HepG2 (cell line): ENCODE measurements around the gene ZFP36L2. TPM values are rescaled to one million over a fixed set of nuclear protein-coding genes. Genes with fewer than 3 reads are reported as not detected.

Source experiments
- CEBPG ChIP-seq: IDR thresholded peaks from 2 replicates; pipeline ENCODE4 v1.6.1; 2016
- EEA1 ChIP-seq: sonication (generic); formaldehyde crosslinking; IDR thresholded peaks from 2 replicates; pipeline ENCODE4 v1.5.1; 2020; ENCODE audit warnings: mild to moderate bottlenecking, missing genetic modification reagents, borderline replicate concordance
- FOXM1 ChIP-seq: sonication (generic); formaldehyde crosslinking; IDR thresholded peaks from 2 replicates; pipeline ENCODE4 v1.5.0; 2020; ENCODE audit warnings: missing genetic modification reagents
- GATAD1 ChIP-seq: IDR thresholded peaks from 2 replicates; pipeline ENCODE4 v1.6.1; 2016; ENCODE audit warnings: missing genetic modification reagents, missing compliant biosample characterization
- NR2C2 ChIP-seq: sonication (generic); formaldehyde crosslinking; IDR thresholded peaks from 2 replicates; pipeline ENCODE4 v1.4.0; 2020; ENCODE audit warnings: missing genetic modification reagents, mild to moderate bottlenecking, moderate library complexity, borderline replicate concordance
- PAXIP1 ChIP-seq: sonication (generic); formaldehyde crosslinking; conservative IDR thresholded peaks from 2 replicates; pipeline ENCODE4 v1.4.0; 2020; ENCODE audit warnings: mild to moderate bottlenecking, missing genetic modification reagents, moderate library complexity
- PTBP1 ChIP-seq: fragments of 200-400 bp; formaldehyde crosslinking; IDR thresholded peaks from 2 replicates; pipeline ENCODE4 v1.6.1; 2018; ENCODE audit warnings: low read length, low read depth; ENCODE audit not compliant: poor library complexity, severe bottlenecking
- SALL1 ChIP-seq: sonication (generic); formaldehyde crosslinking; IDR thresholded peaks from 2 replicates; pipeline ENCODE4 v1.8.0; 2022; ENCODE audit warnings: mild to moderate bottlenecking, missing genetic modification reagents
- TAF1 ChIP-seq: sonication (generic); formaldehyde crosslinking; IDR thresholded peaks from 2 replicates; pipeline ENCODE4 v1.4.0; 2020; ENCODE audit warnings: missing genetic modification reagents
- TBL1XR1 ChIP-seq: fragments of 150-350 bp; IDR thresholded peaks from 2 replicates; pipeline ENCODE4 v1.6.1; 2014; ENCODE audit warnings: borderline replicate concordance, low read length; ENCODE audit not compliant: partially characterized antibody
- XBP1 ChIP-seq: sonication (generic); formaldehyde crosslinking; IDR thresholded peaks from 2 replicates; pipeline ENCODE4 v1.5.0; 2020; ENCODE audit warnings: missing genetic modification reagents
- ZBTB33 ChIP-seq: sonication (generic); formaldehyde crosslinking; IDR thresholded peaks from 2 replicates; pipeline ENCODE4 v1.4.0; 2020; ENCODE audit warnings: missing genetic modification reagents
- ZNF136 ChIP-seq: sonication (generic); formaldehyde crosslinking; IDR thresholded peaks from 2 replicates; pipeline ENCODE4 v1.8.1; 2022; ENCODE audit warnings: low read depth, mild to moderate bottlenecking, moderate library complexity, missing genetic modification reagents
- ZNF24 ChIP-seq: fragments of 450-650 bp; IDR thresholded peaks from 2 replicates; pipeline ENCODE4 v1.6.1; 2017; ENCODE audit warnings: antibody characterized with exemption, mild to moderate bottlenecking
- ZNF292 ChIP-seq: sonication (generic); formaldehyde crosslinking; IDR thresholded peaks from 2 replicates; pipeline ENCODE4 v1.8.1; 2022; ENCODE audit warnings: mild to moderate bottlenecking, low read depth, missing genetic modification reagents, borderline replicate concordance
- ZNF34 ChIP-seq: sonication (generic); formaldehyde crosslinking; IDR thresholded peaks from 2 replicates; pipeline ENCODE4 v1.4.0; 2020; ENCODE audit warnings: mild to moderate bottlenecking, missing genetic modification reagents, borderline replicate concordance
- ZNF615 ChIP-seq: sonication (generic); formaldehyde crosslinking; IDR thresholded peaks from 2 replicates; pipeline ENCODE4 v1.5.0; 2020; ENCODE audit warnings: mild to moderate bottlenecking, missing genetic modification reagents, borderline replicate concordance
- ZNF770 ChIP-seq: sonication (generic); formaldehyde crosslinking; IDR thresholded peaks from 2 replicates; pipeline ENCODE4 v1.5.0; 2020; ENCODE audit warnings: mild to moderate bottlenecking, missing genetic modification reagents
- ZSCAN12 ChIP-seq: sonication (generic); formaldehyde crosslinking; IDR thresholded peaks from 2 replicates; pipeline ENCODE4 v1.9.0; 2021; ENCODE audit warnings: mild to moderate bottlenecking, missing genetic modification reagents
- ZSCAN30 ChIP-seq: sonication (generic); formaldehyde crosslinking; IDR thresholded peaks from 2 replicates; pipeline ENCODE4 v1.5.0; 2020; ENCODE audit warnings: mild to moderate bottlenecking, missing genetic modification reagents
- polyA plus RNA-seq, 8 experiments: library from polyadenylated mRNA; depleted of rRNA in 3 of 8; stranded (reverse) in 7 of 8; unstranded in 1 of 8; fragments of >200 nt; fragmentation: Illumina TruSeq in 4 of 8; extraction: Trizol in 4 of 8; gene quantifications; 2 replicates each; pipeline versions ENCODE4 v1.2.1 to v1.2.3, GENCODE V29; 2011 to 2016; ENCODE audit warnings: low read depth in 4 of 8, missing spikeins in 1 of 8, mixed read lengths in 1 of 8; ENCODE audit not compliant: insufficient read depth in 1 of 8
- total RNA-seq, 5 experiments: library from RNA; depleted of rRNA; stranded (reverse); fragments of >200 nt; fragmentation: Illumina TruSeq; extraction: Trizol; gene quantifications; 2 replicates each; pipeline ENCODE4 v1.2.3, GENCODE V29; 2016; ENCODE audit warnings: low read depth in 1 of 5

The ZFP36L2 gene
- total and polyA plus RNA-seq, 2 of the 13 experiments (the other 11 are each of a cell fraction or from before 2014, with no cell fraction given) = 11.2 to 21.8 TPM

GRCh38 chr2:43184339-43184895, 42.0 kb downstream of the ZFP36L2 start (continued):
- TF ChIP-seq ZNF24 (0 out of 2 replicates have a peak, but pooled peaks have one; percentile 16), GATAD1 (peak; percentile 58), ZNF292 (CRISPR knock-in tag) (peak; percentile 97; the same call in 1 of the 2 replicates), CEBPG (peak; percentile 48), ZBTB33 (CRISPR knock-in tag) (peak; percentile 68; the same call in 1 of the 2 replicates), TAF1 (no peak), SALL1 (peak; percentile 97), ZNF615 (CRISPR knock-in tag) (no peak), ZNF136 (CRISPR knock-in tag) (0 out of 2 replicates have a peak, but pooled peaks have one; percentile 9), XBP1 (CRISPR knock-in tag) (no peak), PAXIP1 (peak; percentile 94), TBL1XR1 (peak; percentile 97), ZNF770 (CRISPR knock-in tag) (peak; percentile 47; the same call in 1 of the 2 replicates), ZNF34 (CRISPR knock-in tag) (no peak), NR2C2 (peak; percentile 94), EEA1 (CRISPR knock-in tag) (no peak), ZSCAN30 (CRISPR knock-in tag) (no peak), PTBP1 (no peak), ZSCAN12 (CRISPR knock-in tag) (no peak), FOXM1 (no peak)
